ENCODE measurements around the gene DLG4.
"Not testable (repeated sequence)": the region's sequence is repeated elsewhere in the genome, so short reads cannot be mapped to it uniquely, and the experiment has no call there.

DLG4 gene

GRCh38 chr17:7167832-7168231, 51.8 kb downstream of the DLG4 start:
- Mint-ChIP-seq H3K4me3 (no peak overlapping the region), H3K27ac (no peak overlapping the region), H3K36me3 (ENCODE audit: low read depth) (peaks cover 2% of the 10 kb centered on the region), H3K4me1 (no peaks in the 10 kb centered on the region), H3K9me3 (no peaks in the 10 kb centered on the region), H3K27me3 (no peaks in the 10 kb centered on the region)
- DNase-seq: no peak
- ATAC-seq: no peak

DNA sequence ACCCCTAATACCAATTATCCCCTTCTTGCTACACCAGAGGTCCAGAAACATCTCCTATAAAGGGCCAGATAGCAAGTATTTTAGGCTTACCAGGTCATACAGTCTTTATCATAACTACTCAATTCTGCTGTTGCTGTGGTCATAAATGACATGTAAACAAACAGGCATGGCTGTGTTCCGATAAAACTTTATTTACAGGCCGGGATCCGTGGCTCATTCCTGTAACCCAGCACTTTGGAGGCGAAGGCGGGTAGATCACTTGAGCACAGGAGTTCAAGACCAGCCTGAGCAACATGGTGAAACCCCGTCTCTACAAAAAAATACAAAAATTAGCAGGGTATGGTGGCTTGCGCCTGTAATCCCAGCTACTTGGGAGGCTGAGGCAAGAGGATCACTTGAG, 52.8 kb downstream of the DLG4 start:
- no peak for DNase-seq
- no peak overlapping the region for H3K27ac Mint-ChIP-seq
- H3K4me3 Mint-ChIP-seq: no peak overlapping the region
- peaks cover 2% of the 10 kb centered on the region for H3K36me3 Mint-ChIP-seq (ENCODE audit: low read depth)
- H3K9me3 Mint-ChIP-seq: no peaks in the 10 kb centered on the region
- no peaks in the 10 kb centered on the region for H3K27me3 Mint-ChIP-seq
- no peak for ATAC-seq
- H3K4me1 Mint-ChIP-seq: no peaks in the 10 kb centered on the region

- not testable (repeated sequence) for H3K4me3 Mint-ChIP-seq; H3K27me3 Mint-ChIP-seq; ATAC-seq; DNase-seq; H3K27ac Mint-ChIP-seq; H3K4me1 Mint-ChIP-seq; H3K9me3 Mint-ChIP-seq; H3K36me3 Mint-ChIP-seq (ENCODE audit: low read depth)
Measured at GRCh38 chr17:7159571-7159970, 60.1 kb downstream of the DLG4 start.

DNA sequence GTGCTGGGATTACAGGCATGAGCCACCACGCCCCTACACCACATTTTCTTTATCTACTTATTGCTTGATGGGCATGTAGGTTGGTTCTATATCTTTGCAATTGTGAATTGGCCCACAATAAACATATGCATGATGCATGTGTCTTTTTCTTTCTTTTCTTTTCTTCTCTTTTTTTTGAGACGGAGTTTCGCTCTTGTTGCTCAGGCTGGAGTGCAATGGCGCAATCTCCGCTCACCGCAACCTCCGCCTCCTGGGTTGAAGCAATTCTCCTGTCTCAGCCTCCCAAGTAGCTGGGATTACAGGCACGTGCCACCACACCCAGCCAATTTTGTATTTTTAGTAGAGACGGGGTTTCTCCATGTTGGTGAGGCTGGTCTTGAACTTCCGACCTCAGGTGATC, 61.2 kb downstream of the DLG4 start:
- not testable (repeated sequence) for H3K4me3 Mint-ChIP-seq; H3K36me3 Mint-ChIP-seq (ENCODE audit: low read depth); ATAC-seq; H3K27ac Mint-ChIP-seq; DNase-seq; H3K27me3 Mint-ChIP-seq; H3K4me1 Mint-ChIP-seq; H3K9me3 Mint-ChIP-seq

DNA sequence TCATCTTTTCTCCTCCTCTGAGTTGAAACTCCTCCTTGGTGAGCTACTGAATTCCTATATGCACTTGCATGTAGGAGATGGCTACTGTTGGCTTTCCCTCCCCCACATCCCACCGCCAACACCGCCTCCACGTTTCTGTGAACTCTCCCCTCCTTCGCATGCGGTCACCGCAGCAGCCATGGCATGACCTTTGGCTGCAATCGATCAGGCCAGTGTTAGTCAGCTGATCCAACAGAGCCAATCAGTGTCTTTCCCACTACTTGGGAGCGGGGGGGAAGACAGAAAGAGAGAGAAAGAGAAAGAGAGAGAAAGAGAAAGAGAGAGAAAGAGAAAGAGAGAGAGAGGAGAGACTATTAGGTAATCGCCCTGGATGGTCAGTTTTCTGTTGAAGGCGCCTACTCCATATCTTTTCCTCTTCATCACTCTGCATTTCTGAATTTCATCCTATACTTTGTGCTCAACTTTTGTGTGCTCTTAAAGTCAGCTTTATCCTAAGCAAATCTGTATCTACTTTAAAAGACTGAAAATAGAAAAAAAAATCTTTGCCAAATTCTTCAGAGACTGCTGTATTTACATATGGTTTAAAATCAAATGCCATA, 63.2 kb downstream of the DLG4 start:
- DNase-seq: no peak
- Mint-ChIP-seq H3K4me1 (no peaks in the 10 kb centered on the region), H3K9me3 (no peaks in the 10 kb centered on the region), H3K27me3 (peaks cover 9% of the 10 kb centered on the region), H3K36me3 (ENCODE audit: low read depth) (no peaks in the 10 kb centered on the region), H3K27ac (no peak overlapping the region), H3K4me3 (no peak overlapping the region)
- ATAC-seq: no peak

- no peaks in the 10 kb centered on the region for H3K4me1 Mint-ChIP-seq
- DNase-seq (no peak), ATAC-seq (no peak)
- H3K4me3 Mint-ChIP-seq: no peak overlapping the region
- H3K9me3 Mint-ChIP-seq: no peaks in the 10 kb centered on the region
- peaks cover 3% of the 10 kb centered on the region for H3K27me3 Mint-ChIP-seq
- H3K36me3 Mint-ChIP-seq (ENCODE audit: low read depth): no peaks in the 10 kb centered on the region
- no peak overlapping the region for H3K27ac Mint-ChIP-seq
Measured at GRCh38 chr17:7147772-7148171, 71.9 kb downstream of the DLG4 start.

DNA sequence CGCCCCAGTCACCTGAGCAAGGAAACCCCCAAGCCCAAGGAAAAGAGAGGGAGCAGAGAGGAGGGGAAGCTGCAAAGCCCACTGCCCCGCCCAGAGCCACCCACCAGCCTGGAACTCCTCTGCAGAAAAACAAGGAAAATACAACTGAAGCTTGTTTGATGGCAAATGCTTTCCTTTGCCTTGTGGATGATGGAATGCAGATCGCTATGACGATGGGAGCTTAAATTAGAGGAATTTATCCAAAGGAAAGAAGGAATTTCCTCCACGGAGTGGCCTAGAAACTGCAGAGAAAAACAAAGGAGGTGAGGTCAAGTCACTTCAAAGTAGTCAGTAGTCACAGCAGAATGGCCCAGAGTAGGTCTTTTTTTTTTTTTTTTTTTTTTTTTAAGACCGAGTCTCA, 73.5 kb downstream of the DLG4 start:
- H3K27me3 Mint-ChIP-seq: no peaks in the 10 kb centered on the region
- no peak overlapping the region for H3K27ac Mint-ChIP-seq
- ATAC-seq (no peak), DNase-seq (no peak)
- no peaks in the 10 kb centered on the region for H3K9me3 Mint-ChIP-seq
- H3K36me3 Mint-ChIP-seq (ENCODE audit: low read depth): no peaks in the 10 kb centered on the region
- H3K4me3 Mint-ChIP-seq: no peak overlapping the region
- H3K4me1 Mint-ChIP-seq: no peaks in the 10 kb centered on the region

- no peaks in the 10 kb centered on the region for H3K36me3 Mint-ChIP-seq (ENCODE audit: low read depth)
- H3K4me1 Mint-ChIP-seq: no peaks in the 10 kb centered on the region
- H3K4me3 Mint-ChIP-seq: no peak overlapping the region
- H3K27ac Mint-ChIP-seq: no peak overlapping the region
- DNase-seq: no peak
- H3K27me3 Mint-ChIP-seq: no peaks in the 10 kb centered on the region
- H3K9me3 Mint-ChIP-seq: no peaks in the 10 kb centered on the region
- ATAC-seq: no peak
Measured at GRCh38 chr17:7144213-7144612, 75.4 kb downstream of the DLG4 start.

DNA sequence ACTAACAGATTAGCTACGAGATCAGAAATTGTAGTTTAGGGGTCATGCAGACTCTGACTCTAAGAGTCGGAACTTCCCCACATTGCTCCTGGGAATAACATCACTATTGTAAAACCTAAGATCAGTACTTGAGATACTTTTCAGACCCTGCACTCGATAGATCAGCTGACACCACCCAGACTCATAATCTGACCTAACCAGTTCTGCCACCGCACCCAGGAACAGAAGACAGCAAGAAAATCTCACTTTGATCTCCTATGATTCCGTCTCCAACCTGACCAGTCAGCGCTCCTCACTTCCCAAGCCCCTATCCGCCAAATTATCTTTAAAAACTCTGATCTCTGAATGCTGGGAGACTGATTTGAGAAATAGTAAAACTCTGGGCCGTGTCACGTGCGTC, 77.8 kb downstream of the DLG4 start:
- DNase-seq (no peak), ATAC-seq (no peak)
- H3K4me3 Mint-ChIP-seq: no peak overlapping the region
- H3K27me3 Mint-ChIP-seq: peaks cover 4% of the 10 kb centered on the region
- no peaks in the 10 kb centered on the region for H3K4me1 Mint-ChIP-seq
- H3K9me3 Mint-ChIP-seq: no peaks in the 10 kb centered on the region
- H3K27ac Mint-ChIP-seq: no peak overlapping the region
- no peaks in the 10 kb centered on the region for H3K36me3 Mint-ChIP-seq (ENCODE audit: low read depth)

GRCh38 chr17:7139400-7139799, 80.2 kb downstream of the DLG4 start:
- H3K27ac Mint-ChIP-seq: no peak overlapping the region
- no peak for DNase-seq
- no peak overlapping the region for H3K4me3 Mint-ChIP-seq
- peaks cover 7% of the 10 kb centered on the region for H3K27me3 Mint-ChIP-seq
- H3K9me3 Mint-ChIP-seq: no peaks in the 10 kb centered on the region
- ATAC-seq: no peak
- no peaks in the 10 kb centered on the region for H3K36me3 Mint-ChIP-seq (ENCODE audit: low read depth)
- H3K4me1 Mint-ChIP-seq: no peaks in the 10 kb centered on the region

- Mint-ChIP-seq H3K4me1 (no peaks in the 10 kb centered on the region), H3K36me3 (ENCODE audit: low read depth) (no peaks in the 10 kb centered on the region), H3K4me3 (no peak overlapping the region), H3K27ac (no peak overlapping the region), H3K9me3 (no peaks in the 10 kb centered on the region), H3K27me3 (peaks cover 7% of the 10 kb centered on the region)
- ATAC-seq: no peak
- DNase-seq: no peak
Measured at GRCh38 chr17:7138800-7139381, 80.7 kb downstream of the DLG4 start.

GRCh38 chr17:7137171-7137943, 82.3 kb downstream of the DLG4 start:
- Mint-ChIP-seq H3K4me3 (no peak overlapping the region), H3K27ac (no peak overlapping the region), H3K4me1 (peaks cover 12% of the 10 kb centered on the region), H3K27me3 (peaks cover 7% of the 10 kb centered on the region), H3K36me3 (ENCODE audit: low read depth) (no peaks in the 10 kb centered on the region), H3K9me3 (no peaks in the 10 kb centered on the region)
- ATAC-seq: no peak
- no peak for DNase-seq
